ENCODE results near the gene KCNC1. TPM values are rescaled to one million over a fixed set of nuclear protein-coding genes. Genes with fewer than 3 reads are reported as not detected.

KCNC1 gene
- total RNA-seq, 1 experiment from 2014 or later, result 0.04 TPM

- TF ChIP-seq CTCF (conservative IDR thresholded peaks at IDR 0.05), result no peak
- Histone ChIP-seq H3K56ac (ENCODE audit: insufficient read length, low read depth, low read length) (no peak overlapping the region), H3K9me3 (ENCODE audit: control insufficient read depth, low read depth, low read length) (no peaks in the 10 kb centered on the region), H3K27ac (ENCODE audit: insufficient read length, low read depth, low read length) (no peak overlapping the region), H3K23me2 (ENCODE audit: insufficient read length, low read depth, low read length, poor library complexity, severe bottlenecking) (no peaks in the 10 kb centered on the region), H3K14ac (ENCODE audit: insufficient read depth, low read length) (no peak overlapping the region), H2AK5ac (ENCODE audit: insufficient read length, low read length) (no peak overlapping the region), H3K79me2 (ENCODE audit: insufficient read depth, low read length) (no peaks in the 10 kb centered on the region), H4K20me1 (ENCODE audit: control insufficient read depth, insufficient read depth, insufficient read length) (no peaks in the 10 kb centered on the region), H3K18ac (ENCODE audit: insufficient read length, low read depth, low read length) (no peak overlapping the region), H2BK5ac (ENCODE audit: insufficient read length, low read length) (no peak overlapping the region), H3K27me3 (ENCODE audit: insufficient read depth, low read length) (no peaks in the 10 kb centered on the region), H4K8ac (replicated peaks; ENCODE audit: insufficient read length, low read depth, low read length) (no peak overlapping the region), H2BK12ac (ENCODE audit: insufficient read length, low read depth, low read length) (no peak overlapping the region), H2BK20ac (ENCODE audit: low read depth, low read length, poor library complexity, severe bottlenecking) (no peak overlapping the region), H2AFZ (ENCODE audit: low read length) (no peak overlapping the region), H3K4me1 (ENCODE audit: insufficient read depth, low read length) (no peaks in the 10 kb centered on the region), H3K23ac (ENCODE audit: insufficient read length, low read depth, low read length) (no peak overlapping the region), H2BK15ac (ENCODE audit: low read depth, low read length) (no peak overlapping the region), H4K5ac (ENCODE audit: insufficient read length, low read depth, low read length) (no peak overlapping the region), H3K4me2 (ENCODE audit: insufficient read depth, insufficient read length, low read length) (no peak overlapping the region), H3K9ac (ENCODE audit: extremely low read depth, insufficient read length, low read length) (no peak overlapping the region), H4K91ac (ENCODE audit: insufficient read length, low read depth, low read length) (no peak overlapping the region), H3T11ph (ENCODE audit: low read length) (no peak overlapping the region), H3K79me1 (ENCODE audit: insufficient read depth, low read depth, low read length, poor library complexity, severe bottlenecking) (no peaks in the 10 kb centered on the region), H3K4ac (ENCODE audit: low read depth, low read length) (no peak overlapping the region), H2BK120ac (ENCODE audit: low read depth, low read length, poor library complexity, severe bottlenecking) (no peak overlapping the region)
- H3K27me3 Mint-ChIP-seq (ENCODE audit: low read depth), result peaks cover 6% of the 10 kb centered on the region
- no peaks in the 10 kb centered on the region; a peak in 2 of 5 replicates for H3K9me3 Mint-ChIP-seq
- WGBS (ENCODE audit: extremely low coverage, insufficient read length, low lambda C conversion rate), result no CpG with 5 or more reads among the region's 3 CpGs
- H3K27ac Mint-ChIP-seq, result no peak overlapping the region
- H3K4me1 Mint-ChIP-seq, result peaks cover 2 to 12% of the 10 kb centered on the region in 2 experiments; a peak in 3 of 4 replicates
- H3K36me3 Mint-ChIP-seq (ENCODE audit: insufficient read depth in 1 of 3, low read depth in 3 of 3), result no peaks in the 10 kb centered on the region
- no peak overlapping the region for H3K4me3 Mint-ChIP-seq
- DNase-seq, result no peak
Measured at GRCh38 chr11:17763703-17764102, 29.1 kb downstream of the KCNC1 start.
